IMR-90 (cell line): ENCODE data around the gene USH1G. TPM values are rescaled to one million over a fixed set of nuclear protein-coding genes. Genes with fewer than 3 reads are reported as not detected.

Source experiments
- ATAC-seq: fragments of 200-7000 bp; cut with Tn5 transposase; 2 replicates; pipeline ENCODE4 v1.9.1; 2020; ENCODE audit warnings: low read depth, mild to moderate bottlenecking, moderate library complexity
- BruUV-seq: library from RNA; stranded (reverse); fragments of 400-500 nt; replicated peaks from 2 replicates; lab custom pipeline; 2021; lab: Mats Ljungman, UMichigan
- CTCF ChIA-PET: fragments of 300-600 bp; formaldehyde crosslinking; extraction: SDS; loops from one replicate; lab custom pipeline; 2021; ENCODE audit warnings: antibody characterized with exemption; lab: Yijun Ruan, JAX
- POLR2A ChIA-PET: fragments of 300-600 bp; sonication (Branson Sonifier 250); formaldehyde crosslinking; loops from one replicate; lab custom pipeline; 2022; ENCODE audit warnings: antibody characterized with exemption; ENCODE audit not compliant: unreplicated experiment; lab: Charles Lee
- DNase-seq: peaks from one replicate; pipeline ENCODE4 v3.0.0; 2013
- H2AFZ ChIP-seq: replicated peaks from 2 replicates; pipeline ENCODE3; 2013; ENCODE audit warnings: low read length, mild to moderate bottlenecking; ENCODE audit not compliant: poor library complexity
- H2AK5ac ChIP-seq: 2 replicates; pipeline ENCODE4 v1.6.1; 2013; ENCODE audit warnings: low read depth, low read length, inconsistent platforms
- H2AK9ac ChIP-seq: replicated peaks from 2 replicates; pipeline ENCODE3; 2013; ENCODE audit warnings: mild to moderate bottlenecking, low read depth, low read length, moderate library complexity; ENCODE audit not compliant: poor library complexity
- H2BK120ac ChIP-seq: 2 replicates; pipeline ENCODE4 v1.6.1; 2013; ENCODE audit warnings: low read depth, low read length, inconsistent platforms
- H2BK15ac ChIP-seq: 3 replicates; pipeline ENCODE4 v1.6.1; 2013; ENCODE audit warnings: low read depth, low read length, inconsistent platforms
- H2BK20ac ChIP-seq: 2 replicates; pipeline ENCODE4 v1.6.1; 2013; ENCODE audit warnings: low read depth, mild to moderate bottlenecking, inconsistent platforms, low read length, moderate library complexity
- H2BK5ac ChIP-seq: 2 replicates; pipeline ENCODE4 v1.6.1; 2013; ENCODE audit warnings: mild to moderate bottlenecking, low read depth, low read length, inconsistent platforms; ENCODE audit not compliant: poor library complexity, severe bottlenecking
- H3K14ac ChIP-seq: replicated peaks from 2 replicates; pipeline ENCODE4 v1.6.1; 2013; ENCODE audit warnings: low read depth, low read length, inconsistent platforms
- H3K18ac ChIP-seq: 2 replicates; pipeline ENCODE4 v1.6.1; 2013; ENCODE audit warnings: low read depth, low read length, control low read depth
- H3K23ac ChIP-seq: 2 replicates; pipeline ENCODE4 v1.6.1; 2013; ENCODE audit warnings: low read depth, low read length, inconsistent platforms
- H3K27ac ChIP-seq: 2 replicates; pipeline ENCODE4 v1.5.1; 2013; ENCODE audit warnings: mild to moderate bottlenecking, control low read depth, low read length; ENCODE audit not compliant: insufficient read depth
- H3K27me3 ChIP-seq: 2 replicates; pipeline ENCODE4 v1.6.1; 2013; ENCODE audit warnings: low read length; ENCODE audit not compliant: control insufficient read depth, insufficient read depth
- H3K36me3 ChIP-seq: 2 replicates; pipeline ENCODE4 v1.6.1; 2013; ENCODE audit warnings: low read length, mixed read lengths; ENCODE audit not compliant: control insufficient read depth, insufficient read depth
- H3K4ac ChIP-seq: 2 replicates; pipeline ENCODE4 v1.6.1; 2013; ENCODE audit warnings: low read depth, low read length, inconsistent platforms
- H3K4me1 ChIP-seq: 2 replicates; pipeline ENCODE4 v1.6.1; 2013; ENCODE audit warnings: low read length, mixed read lengths; ENCODE audit not compliant: control insufficient read depth, insufficient read depth
- H3K4me2 ChIP-seq: 2 replicates; pipeline ENCODE4 v1.6.1; 2013; ENCODE audit warnings: low read depth, mild to moderate bottlenecking, control low read depth, low read length, moderate library complexity
- H3K4me3 ChIP-seq: 2 replicates; pipeline ENCODE4 v1.5.1; 2013; ENCODE audit warnings: low read depth, mild to moderate bottlenecking, control low read depth, low read length, moderate library complexity; ENCODE audit not compliant: insufficient read depth
- H3K56ac ChIP-seq: 2 replicates; pipeline ENCODE4 v1.6.1; 2013; ENCODE audit warnings: low read length, inconsistent platforms; ENCODE audit not compliant: insufficient read depth; ENCODE audit errors: extremely low read depth
- H3K79me1 ChIP-seq, 2 experiments: 2 replicates each; pipeline ENCODE4 v1.6.1; 2013; ENCODE audit warnings: low read length in 2 of 2, inconsistent platforms in 1 of 2, low read depth in 1 of 2
- H3K9ac ChIP-seq: 2 replicates; pipeline ENCODE4 v1.6.1; 2013; ENCODE audit warnings: low read depth, low read length, control low read depth
- H3K9me1 ChIP-seq: 2 replicates; pipeline ENCODE4 v1.6.1; 2013; ENCODE audit warnings: low read length, inconsistent platforms; ENCODE audit not compliant: insufficient read depth
- H3K9me3 ChIP-seq: 2 replicates; pipeline ENCODE4 v1.6.1; 2013; ENCODE audit warnings: low read length; ENCODE audit not compliant: control insufficient read depth, insufficient read depth
- H4K20me1 ChIP-seq: 2 replicates; pipeline ENCODE4 v1.6.1; 2013; ENCODE audit warnings: low read length, inconsistent platforms; ENCODE audit not compliant: insufficient read depth
- H4K5ac ChIP-seq: 2 replicates; pipeline ENCODE4 v1.6.1; 2013; ENCODE audit warnings: mild to moderate bottlenecking, low read depth, low read length, control low read depth
- H4K8ac ChIP-seq, 2 experiments: 2 replicates each; pipeline ENCODE4 v1.6.1; 2013; ENCODE audit warnings: low read depth in 2 of 2, low read length in 2 of 2, control low read depth in 1 of 2, inconsistent platforms in 1 of 2
- H4K91ac ChIP-seq: 2 replicates; pipeline ENCODE4 v1.6.1; 2013; ENCODE audit warnings: low read depth, low read length, inconsistent platforms; ENCODE audit not compliant: insufficient read depth
- CHD1 ChIP-seq: IDR thresholded peaks from 2 replicates; pipeline ENCODE4 v1.6.1; 2012; ENCODE audit warnings: low read depth, low read length, improper control_type of control experiment
- MXI1 ChIP-seq: IDR thresholded peaks from 2 replicates; pipeline ENCODE4 v1.6.1; 2012; ENCODE audit warnings: low read depth, mild to moderate bottlenecking, low read length, moderate library complexity, borderline replicate concordance
- NFE2L2 ChIP-seq: fragments of 150-350 bp; IDR thresholded peaks from 2 replicates; pipeline ENCODE4 v1.6.1; 2016; ENCODE audit warnings: low read depth, mild to moderate bottlenecking, low read length
- POLR2A ChIP-seq: IDR thresholded peaks from 2 replicates; pipeline ENCODE4 v1.6.1; 2012; ENCODE audit warnings: mild to moderate bottlenecking, low read depth, low read length
- RAD21 ChIP-seq: IDR thresholded peaks from 2 replicates; pipeline ENCODE4 v1.6.1; 2012; ENCODE audit warnings: low read length, improper control_type of control experiment
- WGBS, 2 experiments: methylation state at CpG; one replicate each; pipeline versions ENCODE4 v1.1.5 to v1.1.7; 2013; ENCODE audit warnings: missing lambda C conversion rate in 2 of 2; ENCODE audit not compliant: insufficient read length in 1 of 2; ENCODE audit errors: extremely low coverage in 2 of 2; 5-methylcytosine and 5-hydroxymethylcytosine counted together
- dilution Hi-C: fragments of 300-500 bp; cut with HindIII; formaldehyde crosslinking; loops from one replicate; pipeline ENCODE4 v1.14.3; 2018; ENCODE audit warnings: low sequenced_read_pairs; ENCODE audit not compliant: unreplicated experiment
- in situ Hi-C: fragments of 300-500 bp; cut with MboI; formaldehyde crosslinking; loops from 3 replicates; pipeline ENCODE4 v1.14.3; 2019; ENCODE audit warnings: low sequenced_read_pairs, inconsistent platforms, mixed read lengths
- intact Hi-C: fragments of 100-400 bp; cut with micrococcal nuclease; formaldehyde crosslinking; loops from 2 replicates; pipeline ENCODE4 v1.10.0; 2022
- polyA plus RNA-seq, 3 experiments: library from polyadenylated mRNA; depleted of rRNA; stranded (reverse); fragments of >200 nt; gene quantifications; 2 replicates each; pipeline ENCODE4 v1.2.3, GENCODE V29; 2012; ENCODE audit warnings: low replicate concordance in 1 of 3
- total RNA-seq: library from RNA; depleted of rRNA; stranded (reverse); fragments of >200 nt; gene quantifications from 2 replicates; pipeline ENCODE4 v1.2.3, GENCODE V29; 2012
- TF ChIP-seq, protein P1 (sequence below): conservative IDR thresholded peaks from 2 replicates; pipeline ENCODE4 v1.5.1; 2012; ENCODE audit warnings: mild to moderate bottlenecking, low read depth, low read length, improper control_type of control experiment

The USH1G gene
- total and polyA plus RNA-seq, 2 of the 4 experiments (the other 2 are of a cell fraction): not detected

GRCh38 chr17:74937064-74938051, 14.3 kb upstream of the USH1G start:
- WGBS, 2 experiments: 0% methylated on average over 1 of the region's 11 CpGs; no CpG with 5 or more reads in 1 of the 2 experiments
- ChIA-PET CTCF (interaction anchor here (1.5 kb wide), 1 partner anchor 22 kb away, joined by 3 read pairs; no protein-coding TSS in a partner anchor), POLR2A (no interaction called here)
- no peak overlapping the region for H3K27ac ChIP-seq
- in situ Hi-C loops: no loop called here
- no peak overlapping the region for H3K4ac ChIP-seq
- H2BK20ac ChIP-seq: no peak overlapping the region
- no peaks in the 10 kb centered on the region for H3K9me1 ChIP-seq
- H2BK15ac ChIP-seq: no peak overlapping the region
- TF ChIP-seq MXI1 (no peak), POLR2A (no peak), RAD21 (no peak), NFE2L2 (no peak), CHD1 (no peak)
- TF ChIP-seq, protein P1, sequence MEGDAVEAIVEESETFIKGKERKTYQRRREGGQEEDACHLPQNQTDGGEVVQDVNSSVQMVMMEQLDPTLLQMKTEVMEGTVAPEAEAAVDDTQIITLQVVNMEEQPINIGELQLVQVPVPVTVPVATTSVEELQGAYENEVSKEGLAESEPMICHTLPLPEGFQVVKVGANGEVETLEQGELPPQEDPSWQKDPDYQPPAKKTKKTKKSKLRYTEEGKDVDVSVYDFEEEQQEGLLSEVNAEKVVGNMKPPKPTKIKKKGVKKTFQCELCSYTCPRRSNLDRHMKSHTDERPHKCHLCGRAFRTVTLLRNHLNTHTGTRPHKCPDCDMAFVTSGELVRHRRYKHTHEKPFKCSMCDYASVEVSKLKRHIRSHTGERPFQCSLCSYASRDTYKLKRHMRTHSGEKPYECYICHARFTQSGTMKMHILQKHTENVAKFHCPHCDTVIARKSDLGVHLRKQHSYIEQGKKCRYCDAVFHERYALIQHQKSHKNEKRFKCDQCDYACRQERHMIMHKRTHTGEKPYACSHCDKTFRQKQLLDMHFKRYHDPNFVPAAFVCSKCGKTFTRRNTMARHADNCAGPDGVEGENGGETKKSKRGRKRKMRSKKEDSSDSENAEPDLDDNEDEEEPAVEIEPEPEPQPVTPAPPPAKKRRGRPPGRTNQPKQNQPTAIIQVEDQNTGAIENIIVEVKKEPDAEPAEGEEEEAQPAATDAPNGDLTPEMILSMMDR: no peak
- no peak overlapping the region for H3K14ac ChIP-seq
- no peak overlapping the region for H3K4me2 ChIP-seq
- H3K4me1 ChIP-seq: no peaks in the 10 kb centered on the region
- no peaks in the 10 kb centered on the region for H3K79me1 ChIP-seq
- no peak overlapping the region for H3K18ac ChIP-seq
- ATAC-seq (peak; percentile 37; the same call in 1 of the 2 replicates), DNase-seq (no peak)
- intact Hi-C loops: no loop called here
- no peaks in the 10 kb centered on the region for H3K9me3 ChIP-seq
- dilution Hi-C loops: no loop called here
- no peak overlapping the region for H2AK9ac ChIP-seq
- H4K5ac ChIP-seq: no peak overlapping the region
- H2BK5ac ChIP-seq: no peak overlapping the region
- no peak overlapping the region for H3K56ac ChIP-seq
- H4K91ac ChIP-seq: no peak overlapping the region
- no peak overlapping the region for H2BK120ac ChIP-seq
- H3K4me3 ChIP-seq: no peak overlapping the region
- H3K36me3 ChIP-seq: no peaks in the 10 kb centered on the region
- no peaks in the 10 kb centered on the region for H4K20me1 ChIP-seq
- peaks cover 74% of the 10 kb centered on the region for H3K27me3 ChIP-seq
- BruUV-seq: no TSS peak
- no peak overlapping the region for H3K23ac ChIP-seq
- no peak overlapping the region for H4K8ac ChIP-seq
- no peak overlapping the region for H2AFZ ChIP-seq
- H3K9ac ChIP-seq: no peak overlapping the region
- no peak overlapping the region for H2AK5ac ChIP-seq
